Fibroblast of villous mesenchyme (primary cell): ENCODE measurements around the gene MNS1. TPM values are rescaled to one million over a fixed set of nuclear protein-coding genes. Genes with fewer than 3 reads are reported as not detected.

Experiments used
- DNase-seq: peaks from one replicate; pipeline ENCODE4 v3.0.0-alpha.2; 2010; ENCODE audit warnings: low read depth
- H3K4me3 ChIP-seq: 2 replicates; pipeline ENCODE4 v1.5.1; 2011; ENCODE audit warnings: low read depth, mild to moderate bottlenecking, low read length
- total RNA-seq: library from RNA; depleted of rRNA; stranded (reverse); fragments of >200 nt; gene quantifications from 2 replicates; pipeline ENCODE4 v1.2.3, GENCODE V29; 2012
- TF ChIP-seq, protein P1 (sequence below): IDR thresholded peaks from 2 replicates; pipeline ENCODE4 v1.5.1; 2012; ENCODE audit warnings: low read depth, mild to moderate bottlenecking, low read length; ENCODE audit not compliant: insufficient read depth

The MNS1 gene
- total RNA-seq, 1 donor: 0.43 TPM

DNA sequence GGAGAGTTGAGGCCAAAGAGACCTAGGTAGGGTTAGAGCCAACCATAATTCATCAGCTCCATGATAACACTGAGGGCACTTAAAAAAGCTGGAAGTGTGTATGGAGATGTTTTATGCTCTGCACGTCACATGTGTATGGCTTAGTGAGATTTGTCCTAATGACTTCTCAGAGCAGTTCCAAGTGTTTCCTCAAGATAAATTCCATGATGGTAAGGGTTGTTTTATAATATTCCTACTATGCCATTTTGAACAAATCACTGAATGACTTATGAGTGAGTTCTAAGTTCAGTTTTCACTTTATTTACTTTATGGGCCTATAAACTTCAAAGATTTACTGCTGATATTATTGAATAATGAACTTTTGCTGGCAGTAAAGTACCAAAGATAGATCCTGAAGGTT lies 71.7 kb downstream of the MNS1 start:
- TF ChIP-seq, protein P1, sequence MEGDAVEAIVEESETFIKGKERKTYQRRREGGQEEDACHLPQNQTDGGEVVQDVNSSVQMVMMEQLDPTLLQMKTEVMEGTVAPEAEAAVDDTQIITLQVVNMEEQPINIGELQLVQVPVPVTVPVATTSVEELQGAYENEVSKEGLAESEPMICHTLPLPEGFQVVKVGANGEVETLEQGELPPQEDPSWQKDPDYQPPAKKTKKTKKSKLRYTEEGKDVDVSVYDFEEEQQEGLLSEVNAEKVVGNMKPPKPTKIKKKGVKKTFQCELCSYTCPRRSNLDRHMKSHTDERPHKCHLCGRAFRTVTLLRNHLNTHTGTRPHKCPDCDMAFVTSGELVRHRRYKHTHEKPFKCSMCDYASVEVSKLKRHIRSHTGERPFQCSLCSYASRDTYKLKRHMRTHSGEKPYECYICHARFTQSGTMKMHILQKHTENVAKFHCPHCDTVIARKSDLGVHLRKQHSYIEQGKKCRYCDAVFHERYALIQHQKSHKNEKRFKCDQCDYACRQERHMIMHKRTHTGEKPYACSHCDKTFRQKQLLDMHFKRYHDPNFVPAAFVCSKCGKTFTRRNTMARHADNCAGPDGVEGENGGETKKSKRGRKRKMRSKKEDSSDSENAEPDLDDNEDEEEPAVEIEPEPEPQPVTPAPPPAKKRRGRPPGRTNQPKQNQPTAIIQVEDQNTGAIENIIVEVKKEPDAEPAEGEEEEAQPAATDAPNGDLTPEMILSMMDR: no peak
- H3K4me3 ChIP-seq: no peak overlapping the region
- DNase-seq: no peak

DNA sequence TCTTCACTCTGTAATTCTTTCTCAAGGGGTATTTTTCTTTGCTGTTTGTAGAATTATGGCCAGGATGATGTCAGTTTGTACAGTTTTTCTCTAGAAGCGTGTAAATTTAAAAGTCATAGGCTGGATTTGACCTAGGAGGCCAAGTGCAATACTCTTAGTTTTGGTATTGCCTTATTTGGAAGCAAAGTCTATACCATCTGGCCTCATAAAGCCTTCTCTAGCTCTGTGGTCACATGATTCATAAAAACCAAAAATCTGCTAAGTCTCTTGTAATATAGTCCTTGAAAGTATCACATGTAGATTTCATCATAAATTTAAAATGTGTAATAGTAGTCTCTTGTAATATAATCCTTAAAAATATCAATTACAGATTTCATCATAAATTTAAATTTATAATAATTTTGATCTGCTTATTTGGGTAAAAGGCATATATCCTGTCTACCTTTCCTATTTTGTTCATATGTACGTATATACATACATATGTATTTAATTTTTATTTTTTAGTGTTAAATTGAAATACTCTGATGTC lies 74.1 kb downstream of the MNS1 start:
- TF ChIP-seq, protein P1: no peak
- peak; percentile 41 for DNase-seq
- no peak overlapping the region for H3K4me3 ChIP-seq

DNA sequence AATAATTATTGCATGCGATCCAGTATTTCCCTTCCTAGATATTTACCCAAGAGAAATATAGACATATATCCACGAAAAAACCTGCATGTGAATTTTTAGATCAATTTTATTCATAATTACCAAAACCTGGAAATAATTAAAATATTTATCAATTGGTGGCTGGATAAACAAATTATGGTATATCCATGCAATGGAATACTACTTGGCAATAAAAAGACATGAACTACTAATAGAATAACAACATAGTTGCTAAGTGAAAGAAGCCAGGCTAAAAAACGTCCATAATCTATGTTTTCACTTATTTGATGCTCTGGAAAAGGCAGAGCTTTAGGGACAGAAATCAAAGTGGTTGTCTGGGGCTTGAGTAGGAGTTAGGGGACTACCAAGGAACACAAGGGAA lies 79.0 kb downstream of the MNS1 start:
- no peak overlapping the region for H3K4me3 ChIP-seq
- DNase-seq: no peak
- TF ChIP-seq, protein P1: no peak

DNA sequence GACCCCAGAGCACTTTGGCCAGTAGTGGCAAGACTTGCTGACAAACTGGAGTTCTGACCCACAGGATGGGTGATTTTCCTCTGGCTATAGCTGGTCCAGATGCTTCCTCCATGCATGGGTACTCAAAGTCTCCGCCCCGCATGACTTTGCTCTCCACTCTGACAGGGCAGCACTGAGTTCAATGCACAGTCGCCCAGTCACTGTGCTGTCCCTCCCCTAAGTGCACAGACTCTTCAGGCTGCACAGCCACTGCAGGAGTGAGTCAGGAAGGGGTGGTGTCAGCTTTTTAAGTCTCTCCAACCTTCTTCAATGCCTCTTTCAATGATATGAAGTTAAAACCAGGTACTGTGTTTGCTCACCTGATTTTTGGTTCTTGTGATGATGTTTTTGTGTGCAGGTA lies 81.9 kb downstream of the MNS1 start:
- no peak overlapping the region for H3K4me3 ChIP-seq
- TF ChIP-seq, protein P1: no peak
- no peak for DNase-seq

Other genes with a start within 250 kb of the MNS1 start
- gene RFX7, start 221.3 kb downstream of the MNS1 start, total RNA-seq: 6.4 and 9.9 TPM in 2 replicates
- 2.9 and 3.9 TPM in 2 replicates for gene TEX9, start 99.7 kb downstream of the MNS1 start, total RNA-seq